Naive thymus-derived CD4-positive, alpha-beta T cell (primary cell): Measurements from ENCODE around the gene SMCP. TPM values are rescaled to one million over a fixed set of nuclear protein-coding genes. Genes with fewer than 3 reads are reported as not detected.

Source experiments
- ATAC-seq: fragments of 150-1000 bp; cut with Tn5 transposase; 2 replicates; pipeline ENCODE4 v1.10.0; 2021; ENCODE audit warnings: mild to moderate bottlenecking, moderate library complexity
- CTCF ChIA-PET: fragments of 350-600 bp; sonication (Branson Sonifier 250); formaldehyde crosslinking; loops from one replicate; lab custom pipeline; 2021; ENCODE audit warnings: antibody characterized with exemption; lab: Charles Lee
- POLR2A ChIA-PET: fragments of 350-600 bp; sonication (Branson Sonifier 250); formaldehyde crosslinking; loops from one replicate; lab custom pipeline; 2021; ENCODE audit warnings: antibody characterized with exemption, inconsistent platforms; lab: Charles Lee
- DNase-seq, 9 donors: peaks; one replicate each; pipeline versions ENCODE4 v3.0.0 to v3.0.0-alpha.2; 2020 to 2022; ENCODE audit warnings: mixed read lengths in 1 of 9
- H3K27ac ChIP-seq: one replicate; pipeline ENCODE4 v1.7.0; 2013; ENCODE audit warnings: mild to moderate bottlenecking, low read depth, low read length, moderate library complexity
- H3K27me3 ChIP-seq, 2 donors: one replicate each; pipeline ENCODE4 v1.7.0; 2013; ENCODE audit warnings: low read length in 2 of 2, mild to moderate bottlenecking in 2 of 2, moderate library complexity in 2 of 2; ENCODE audit not compliant: control insufficient read depth in 2 of 2, insufficient read depth in 2 of 2
- H3K36me3 ChIP-seq, 3 experiments: 1 replicate in 2 of 3; 2 replicates in 1 of 3; pipeline ENCODE4 v1.7.0; 2013; ENCODE audit warnings: low read length in 3 of 3, mild to moderate bottlenecking in 3 of 3, moderate library complexity in 1 of 3; ENCODE audit not compliant: insufficient read depth in 3 of 3, control insufficient read depth in 2 of 3
- H3K4me1 ChIP-seq, 2 donors: one replicate each; pipeline ENCODE4 v1.7.0; 2013; ENCODE audit warnings: low read length in 2 of 2, mild to moderate bottlenecking in 2 of 2, moderate library complexity in 1 of 2; ENCODE audit not compliant: control insufficient read depth in 2 of 2, insufficient read depth in 2 of 2
- H3K4me3 ChIP-seq: 2 replicates; pipeline ENCODE4 v1.7.0; 2013; ENCODE audit warnings: mild to moderate bottlenecking, low read length
- H3K9me3 ChIP-seq, 3 experiments: 1 replicate in 2 of 3; 2 replicates in 1 of 3; pipeline ENCODE4 v1.7.0; 2013; ENCODE audit warnings: low read length in 3 of 3; ENCODE audit not compliant: control insufficient read depth in 2 of 3
- H3K27ac Mint-ChIP-seq, 9 donors: one replicate each; pipeline ENCODE4 v1.8.0; 2020 to 2022; ENCODE audit warnings: mixed read lengths in 9 of 9, mild to moderate bottlenecking in 8 of 9, moderate library complexity in 5 of 9, inconsistent platforms in 2 of 9
- H3K27me3 Mint-ChIP-seq, 5 donors: one replicate each; pipeline ENCODE4 v1.8.0; 2021 to 2022; ENCODE audit warnings: mixed read lengths in 5 of 5, mild to moderate bottlenecking in 1 of 5
- H3K36me3 Mint-ChIP-seq, 5 donors: one replicate each; pipeline ENCODE4 v1.8.0; 2020 to 2022; ENCODE audit warnings: mixed read lengths in 5 of 5, mild to moderate bottlenecking in 3 of 5, inconsistent platforms in 1 of 5
- H3K4me1 Mint-ChIP-seq, 7 donors: one replicate each; pipeline ENCODE4 v1.8.0; 2020 to 2022; ENCODE audit warnings: mixed read lengths in 7 of 7, mild to moderate bottlenecking in 3 of 7, inconsistent platforms in 1 of 7
- H3K4me3 Mint-ChIP-seq, 10 donors: one replicate each; pipeline ENCODE4 v1.8.0; 2020 to 2022; ENCODE audit warnings: mild to moderate bottlenecking in 10 of 10, mixed read lengths in 10 of 10, moderate library complexity in 6 of 10, inconsistent platforms in 2 of 10
- H3K9me3 Mint-ChIP-seq, 11 donors: one replicate each; pipeline ENCODE4 v1.8.0; 2020 to 2022; ENCODE audit warnings: mixed read lengths in 11 of 11, mild to moderate bottlenecking in 4 of 11, inconsistent platforms in 1 of 11, moderate library complexity in 1 of 11
- intact Hi-C, 2 donors: fragments of 100-400 bp; cut with micrococcal nuclease; formaldehyde crosslinking; loops; one replicate each; pipeline ENCODE4 v1.15.1; 2023
- polyA plus RNA-seq, 2 donors: library from polyadenylated mRNA; unstranded; fragments of 300-500 nt; fragmentation: Illumina TruSeq; gene quantifications; one replicate each; pipeline ENCODE4 v1.2.3, GENCODE V29; 2021
- total RNA-seq, 6 experiments: library from RNA in 5 of 6; stranded (reverse) in 5 of 6; gene quantifications; 1 replicate in 5 of 6; 2 replicates in 1 of 6; pipeline ENCODE4 v1.2.3 and lab custom pipeline; 2021 to 2026

The SMCP gene
- total and polyA plus RNA-seq, 7 experiments from 2014 or later = not detected

DNA sequence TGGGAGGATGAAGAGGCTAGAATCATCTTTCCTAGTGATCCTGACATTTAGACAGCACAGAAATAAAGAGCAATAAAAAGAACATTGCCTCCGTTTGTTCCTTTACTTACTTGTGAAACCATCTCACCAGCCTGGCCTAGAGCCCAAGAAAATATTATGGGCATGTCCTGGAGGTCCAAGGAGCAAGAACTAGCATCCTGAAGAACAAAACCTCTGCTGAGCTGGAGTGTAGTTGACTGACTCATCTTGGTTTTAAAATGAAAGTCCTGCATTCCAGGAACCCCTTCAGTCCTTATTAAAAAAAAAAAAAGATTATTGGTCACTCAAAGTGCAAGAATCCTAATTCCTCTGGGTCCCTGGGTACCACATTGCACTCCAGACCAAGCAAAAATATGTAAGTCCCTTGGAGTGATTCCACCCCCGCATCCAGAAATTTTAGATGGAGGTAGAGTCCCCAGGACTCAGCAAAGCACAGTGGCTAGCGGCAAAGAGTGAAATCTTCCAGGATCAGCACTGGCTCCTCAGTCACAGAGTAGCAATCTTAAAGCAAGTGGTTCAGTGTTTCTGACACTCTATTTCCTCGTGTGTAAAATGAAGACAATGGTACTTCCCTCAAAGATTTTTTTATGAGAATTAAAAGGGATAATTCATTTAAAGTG, 7.0 kb downstream of the SMCP start:
- no peak overlapping the region for H3K4me3 ChIP-seq
- intact Hi-C loops = no loop called here
- ATAC-seq (no peak), DNase-seq (no peak)
- H3K9me3 Mint-ChIP-seq = peaks cover 0 to 5% (median 0%) of the 10 kb centered on the region in 11 donors
- no peak overlapping the region for H3K4me3 Mint-ChIP-seq
- H3K36me3 Mint-ChIP-seq = no peaks in the 10 kb centered on the region
- no peak overlapping the region for H3K27ac ChIP-seq
- POLR2A ChIA-PET = no interaction called here
- H3K36me3 ChIP-seq = no peaks in the 10 kb centered on the region
- H3K4me1 ChIP-seq = no peaks in the 10 kb centered on the region
- H3K27me3 ChIP-seq = no peaks in the 10 kb centered on the region
- peaks cover 8 to 24% (median 13%) of the 10 kb centered on the region in 5 donors for H3K27me3 Mint-ChIP-seq
- no peak overlapping the region for H3K27ac Mint-ChIP-seq
- H3K4me1 Mint-ChIP-seq = peaks cover 0 to 4% (median 0%) of the 10 kb centered on the region in 7 donors
- CTCF ChIA-PET = no interaction called here
- no peaks in the 10 kb centered on the region for H3K9me3 ChIP-seq

DNA sequence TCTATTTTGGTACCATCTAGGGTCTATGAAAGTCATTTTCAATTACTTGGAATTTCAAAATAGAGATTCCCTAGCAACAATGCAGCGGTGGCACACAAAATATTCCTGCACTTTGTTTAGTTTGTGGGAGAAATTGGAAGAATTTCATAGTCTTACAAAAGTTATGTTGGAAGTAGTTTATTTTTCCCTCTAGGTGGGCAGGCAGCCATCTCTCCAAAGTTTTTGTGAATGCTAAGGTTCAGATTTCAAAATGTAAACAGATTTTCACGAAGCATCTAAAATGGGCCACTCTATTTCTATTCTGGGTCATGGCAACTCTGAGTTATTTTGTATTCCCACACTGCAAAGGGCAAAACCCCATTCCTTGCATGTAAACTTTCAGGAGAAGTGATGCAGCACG, 8.0 kb downstream of the SMCP start:
- DNase-seq = no peak
- ATAC-seq = no peak
- Histone ChIP-seq H3K36me3 (no peaks in the 10 kb centered on the region), H3K4me1 (no peaks in the 10 kb centered on the region), H3K27ac (no peak overlapping the region), H3K9me3 (no peaks in the 10 kb centered on the region), H3K4me3 (no peak overlapping the region), H3K27me3 (no peaks in the 10 kb centered on the region)
- no peaks in the 10 kb centered on the region for H3K4me1 Mint-ChIP-seq
- H3K27ac Mint-ChIP-seq = no peak overlapping the region
- no peak overlapping the region for H3K4me3 Mint-ChIP-seq
- H3K27me3 Mint-ChIP-seq = peaks cover 5 to 27% (median 14%) of the 10 kb centered on the region in 5 donors
- peaks cover 0 to 5% (median 0%) of the 10 kb centered on the region in 11 donors for H3K9me3 Mint-ChIP-seq
- CTCF ChIA-PET = no interaction called here
- H3K36me3 Mint-ChIP-seq = no peaks in the 10 kb centered on the region
- intact Hi-C loops = no loop called here
- POLR2A ChIA-PET = no interaction called here

DNA sequence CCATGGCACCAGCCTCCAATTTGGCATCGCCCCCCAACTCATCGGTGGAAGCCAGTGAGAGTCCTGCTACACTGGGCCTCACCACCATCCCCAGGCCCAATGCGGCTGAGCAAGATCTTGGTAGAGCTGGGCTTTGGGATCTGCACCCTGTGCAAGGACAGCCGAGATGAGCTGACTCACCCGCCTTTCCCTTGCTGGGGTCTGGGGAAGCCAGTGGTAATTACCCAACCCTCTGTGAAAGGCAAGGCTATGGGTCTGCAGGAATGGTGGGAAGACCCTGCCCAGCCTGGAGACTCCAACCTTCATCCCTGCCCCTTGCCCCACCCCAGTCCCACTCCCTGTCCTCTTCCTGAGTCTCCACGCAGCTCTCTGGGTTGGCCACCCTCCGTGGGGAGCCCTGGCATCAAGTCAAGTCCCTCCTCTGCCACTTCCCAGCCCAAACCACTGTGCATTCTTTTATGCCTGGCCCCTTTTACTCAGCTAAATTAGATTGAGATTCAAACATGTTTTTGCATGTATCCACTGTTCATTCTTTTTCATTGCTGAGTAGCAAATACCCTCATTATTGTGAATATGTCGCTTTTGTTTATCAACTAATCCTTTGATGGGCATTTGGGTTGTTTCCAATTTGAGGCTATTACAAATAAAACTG, 8.8 kb downstream of the SMCP start:
- no peak overlapping the region for H3K4me3 Mint-ChIP-seq
- CTCF ChIA-PET = no interaction called here

DNA sequence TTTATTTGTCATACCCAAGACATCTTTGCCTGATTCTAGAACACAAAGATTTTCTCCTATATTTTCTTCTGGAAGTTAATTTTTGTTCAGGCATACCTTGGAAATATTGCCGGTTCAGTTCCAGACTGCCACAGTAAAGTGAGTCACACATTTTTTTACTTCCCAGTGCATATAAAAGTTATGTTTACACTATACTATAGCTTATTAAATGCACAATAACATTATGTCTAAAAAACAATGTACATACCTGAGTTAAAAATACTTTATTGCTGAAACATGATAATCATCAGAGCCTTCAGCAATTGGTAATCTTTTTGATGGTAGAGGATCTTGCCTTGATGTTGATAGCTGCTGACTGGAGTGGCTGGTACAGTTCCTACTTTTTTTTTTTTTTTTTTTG, 10.0 kb downstream of the SMCP start:
- no peak overlapping the region for H3K4me3 Mint-ChIP-seq
- H3K36me3 ChIP-seq = no peaks in the 10 kb centered on the region
- intact Hi-C loops = no loop called here
- ChIA-PET CTCF (no interaction called here), POLR2A (no interaction called here)
- H3K36me3 Mint-ChIP-seq = no peaks in the 10 kb centered on the region
- H3K27ac ChIP-seq = no peak overlapping the region
- H3K27me3 Mint-ChIP-seq = peaks cover 5 to 42% (median 25%) of the 10 kb centered on the region in 5 donors
- H3K9me3 Mint-ChIP-seq = peaks cover 0 to 5% (median 0%) of the 10 kb centered on the region in 11 donors
- ATAC-seq = no peak
- no peaks in the 10 kb centered on the region for H3K4me1 ChIP-seq
- no peak for DNase-seq
- no peak overlapping the region for H3K4me3 ChIP-seq
- H3K27ac Mint-ChIP-seq = no peak overlapping the region
- H3K4me1 Mint-ChIP-seq = no peaks in the 10 kb centered on the region
- no peaks in the 10 kb centered on the region for H3K9me3 ChIP-seq
- peaks cover 0 to 5% of the 10 kb centered on the region in 2 donors for H3K27me3 ChIP-seq

More for the DNA sequence above, 8.8 kb downstream of the SMCP start:
- no peak overlapping the region for H3K4me3 ChIP-seq
- H3K9me3 ChIP-seq = no peaks in the 10 kb centered on the region
- ATAC-seq (no peak), DNase-seq (no peak)
- no peak overlapping the region for H3K27ac ChIP-seq
- no peaks in the 10 kb centered on the region for H3K4me1 ChIP-seq
- no peaks in the 10 kb centered on the region for H3K36me3 Mint-ChIP-seq
- intact Hi-C loops = no loop called here
- H3K9me3 Mint-ChIP-seq = peaks cover 0 to 5% (median 0%) of the 10 kb centered on the region in 11 donors
- POLR2A ChIA-PET = no interaction called here
- peaks cover 5 to 31% (median 21%) of the 10 kb centered on the region in 5 donors for H3K27me3 Mint-ChIP-seq
- no peaks in the 10 kb centered on the region for H3K4me1 Mint-ChIP-seq
- H3K27ac Mint-ChIP-seq = no peak overlapping the region
- H3K36me3 ChIP-seq = no peaks in the 10 kb centered on the region
- H3K27me3 ChIP-seq = no peaks in the 10 kb centered on the region

DNA sequence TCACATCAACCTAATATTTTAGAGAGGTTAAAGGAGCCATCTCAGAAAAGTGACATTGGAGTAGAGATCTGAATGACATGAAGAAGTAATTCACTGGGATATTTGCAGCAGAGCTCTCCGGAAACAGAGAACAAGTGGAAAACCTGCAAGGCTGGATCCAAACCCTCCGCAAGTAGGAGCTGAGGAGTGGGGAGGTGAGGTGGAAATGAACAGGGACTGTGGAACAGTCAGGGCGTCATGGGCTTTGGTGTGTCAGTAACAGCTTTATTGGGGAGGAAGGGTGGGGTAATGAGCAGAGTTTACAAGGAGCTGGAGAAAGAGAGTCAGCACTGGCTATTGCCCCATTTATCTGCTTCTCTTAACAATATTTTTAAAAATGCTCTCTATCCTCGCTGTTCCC, 20.9 kb downstream of the SMCP start:
- peaks cover 14 to 60% (median 43%) of the 10 kb centered on the region in 5 donors for H3K27me3 Mint-ChIP-seq
- CTCF ChIA-PET = no interaction called here
- no peak for DNase-seq

DNA sequence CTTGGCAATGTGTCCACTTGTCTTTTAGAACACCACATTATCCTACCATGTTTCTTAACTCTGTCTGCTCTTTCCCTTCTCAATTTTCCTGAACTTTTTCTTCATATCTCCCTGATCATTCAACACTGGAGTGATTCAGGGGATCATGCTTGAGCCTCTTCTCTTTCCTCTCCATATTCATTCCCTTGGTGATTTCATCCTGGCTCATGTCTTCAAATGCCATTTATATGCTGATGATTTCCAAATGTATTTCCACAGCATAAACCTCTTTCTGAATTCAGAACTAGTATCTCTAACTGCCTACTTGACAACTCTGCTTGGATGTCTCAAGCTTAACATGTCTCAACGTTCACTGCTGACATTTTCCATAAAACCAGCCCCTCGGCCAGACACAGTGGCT, 21.8 kb downstream of the SMCP start:
- Histone ChIP-seq H3K27ac (no peak overlapping the region), H3K9me3 (no peaks in the 10 kb centered on the region), H3K4me3 (no peak overlapping the region), H3K4me1 (no peaks in the 10 kb centered on the region), H3K27me3 (no peaks in the 10 kb centered on the region), H3K36me3 (no peaks in the 10 kb centered on the region)
- no peak overlapping the region for H3K27ac Mint-ChIP-seq
- H3K4me3 Mint-ChIP-seq = no peak overlapping the region
- CTCF ChIA-PET = no interaction called here
- DNase-seq = no peak
- H3K27me3 Mint-ChIP-seq = peaks cover 9 to 55% (median 38%) of the 10 kb centered on the region in 5 donors
- intact Hi-C loops = no loop called here
- ATAC-seq = no peak
- H3K4me1 Mint-ChIP-seq = no peaks in the 10 kb centered on the region
- no peaks in the 10 kb centered on the region for H3K36me3 Mint-ChIP-seq
- POLR2A ChIA-PET = no interaction called here
- no peaks in the 10 kb centered on the region for H3K9me3 Mint-ChIP-seq

More for the DNA sequence above, 20.9 kb downstream of the SMCP start:
- no peaks in the 10 kb centered on the region for H3K4me1 Mint-ChIP-seq
- POLR2A ChIA-PET = no interaction called here
- Histone ChIP-seq H3K4me3 (no peak overlapping the region), H3K27ac (no peak overlapping the region), H3K9me3 (no peaks in the 10 kb centered on the region), H3K36me3 (no peaks in the 10 kb centered on the region), H3K27me3 (no peaks in the 10 kb centered on the region), H3K4me1 (no peaks in the 10 kb centered on the region)
- H3K27ac Mint-ChIP-seq = no peak overlapping the region
- ATAC-seq = no peak
- H3K36me3 Mint-ChIP-seq = no peaks in the 10 kb centered on the region
- intact Hi-C loops = no loop called here
- no peak overlapping the region for H3K4me3 Mint-ChIP-seq
- no peaks in the 10 kb centered on the region for H3K9me3 Mint-ChIP-seq

DNA sequence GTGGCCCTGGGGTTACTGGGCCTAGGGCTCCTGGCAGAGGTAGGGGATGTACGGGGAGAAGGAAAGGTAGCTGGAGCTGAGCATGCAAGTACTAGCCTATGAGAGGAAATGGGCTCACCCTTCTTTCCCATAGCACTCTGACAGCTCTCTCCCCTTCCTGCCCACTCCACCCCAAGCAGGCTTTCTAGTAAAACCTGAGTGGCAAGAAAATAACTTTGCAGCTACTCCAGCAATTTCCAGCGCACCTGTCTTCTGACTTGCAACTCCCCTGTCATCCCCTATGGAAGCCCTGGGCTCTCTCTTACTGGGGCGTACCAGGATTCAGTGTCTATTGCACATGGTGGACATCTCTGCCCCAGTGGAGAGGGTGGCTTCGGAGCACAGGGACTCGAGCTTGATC, 23.5 kb downstream of the SMCP start:
- ChIA-PET POLR2A (no interaction called here), CTCF (no interaction called here)
- intact Hi-C loops = no loop called here
- H3K36me3 ChIP-seq = no peaks in the 10 kb centered on the region
- H3K9me3 Mint-ChIP-seq = peaks cover 0 to 1% (median 0%) of the 10 kb centered on the region in 11 donors
- H3K4me1 Mint-ChIP-seq = no peaks in the 10 kb centered on the region
- no peaks in the 10 kb centered on the region for H3K36me3 Mint-ChIP-seq
- H3K27ac Mint-ChIP-seq = no peak overlapping the region
- H3K4me3 ChIP-seq = no peak overlapping the region
- ATAC-seq (no peak), DNase-seq (no peak)
- H3K27me3 ChIP-seq = peaks cover 0 to 5% of the 10 kb centered on the region in 2 donors
- no peak overlapping the region for H3K4me3 Mint-ChIP-seq
- no peaks in the 10 kb centered on the region for H3K9me3 ChIP-seq
- H3K27me3 Mint-ChIP-seq = peaks cover 4 to 58% (median 38%) of the 10 kb centered on the region in 5 donors
- no peaks in the 10 kb centered on the region for H3K4me1 ChIP-seq
- H3K27ac ChIP-seq = no peak overlapping the region
